HG02571 (cell line): Measurements from ENCODE around the gene SPCS1.
"Not testable (repeated sequence)": the region's sequence is repeated elsewhere in the genome, so short reads cannot be mapped to it uniquely, and the experiment has no call there.

ENCODE experiments used
- ATAC-seq: cut with Tn5 transposase; IDR thresholded peaks from one replicate; pipeline ENCODE4 v1.9.1; 2021; ENCODE audit warnings: mild to moderate bottlenecking, moderate library complexity; ENCODE audit not compliant: unreplicated experiment

SPCS1 gene

DNA sequence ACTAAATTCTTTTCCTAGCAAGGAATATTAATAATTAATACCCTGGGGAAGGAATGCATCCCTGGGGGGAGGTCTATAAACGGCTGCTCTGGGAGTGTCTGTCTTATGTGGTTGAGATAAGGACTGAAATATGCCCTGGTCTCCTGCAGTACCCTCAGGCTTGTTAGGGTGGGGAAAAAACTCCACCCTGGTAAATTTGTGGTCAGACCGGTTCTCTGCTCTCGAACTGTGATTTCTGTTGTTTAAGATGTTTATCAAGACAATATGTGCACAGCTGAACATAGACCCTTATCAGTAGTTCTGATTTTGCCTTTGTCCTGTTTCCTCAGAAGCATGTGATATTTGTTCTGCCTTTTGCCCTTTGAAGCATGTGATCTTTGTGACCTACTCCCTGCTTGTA is 22.8 kb downstream of the SPCS1 start:
- not testable (repeated sequence) for ATAC-seq

- ATAC-seq: no peak
Measured at GRCh38 chr3:52730681-52731080, 24.8 kb downstream of the SPCS1 start.

GRCh38 chr3:52731590-52731989 is 25.7 kb downstream of the SPCS1 start:
- ATAC-seq: no peak

DNA sequence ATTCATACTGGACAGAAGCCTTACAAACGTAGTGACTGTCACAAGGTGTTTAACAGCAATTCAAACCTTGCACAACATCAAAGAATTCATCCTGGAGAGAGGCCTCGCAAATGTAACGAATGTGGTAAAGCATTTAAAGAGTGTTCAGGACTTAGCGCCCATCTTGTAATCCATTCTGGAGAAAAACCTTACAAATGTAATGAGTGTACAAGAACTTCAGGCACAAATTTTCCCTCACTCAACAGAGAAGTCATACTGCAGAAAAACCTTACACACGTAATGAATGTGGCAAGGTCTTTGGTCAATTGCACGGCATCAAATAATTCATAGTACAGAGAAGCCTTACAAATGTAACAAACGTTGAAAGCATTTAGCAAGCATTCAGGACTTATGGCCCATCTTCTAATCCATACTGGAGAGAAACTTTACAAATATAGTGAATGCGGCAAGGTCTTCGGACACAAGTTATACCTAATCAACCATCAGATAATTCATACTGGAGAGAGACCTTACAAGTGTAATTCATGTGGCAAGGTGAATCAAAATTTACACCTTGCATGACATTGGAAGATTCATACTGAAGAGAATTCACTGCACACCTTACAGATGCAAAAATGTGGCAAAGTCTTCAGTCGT is 27.5 kb downstream of the SPCS1 start:
- no peak for ATAC-seq

DNA sequence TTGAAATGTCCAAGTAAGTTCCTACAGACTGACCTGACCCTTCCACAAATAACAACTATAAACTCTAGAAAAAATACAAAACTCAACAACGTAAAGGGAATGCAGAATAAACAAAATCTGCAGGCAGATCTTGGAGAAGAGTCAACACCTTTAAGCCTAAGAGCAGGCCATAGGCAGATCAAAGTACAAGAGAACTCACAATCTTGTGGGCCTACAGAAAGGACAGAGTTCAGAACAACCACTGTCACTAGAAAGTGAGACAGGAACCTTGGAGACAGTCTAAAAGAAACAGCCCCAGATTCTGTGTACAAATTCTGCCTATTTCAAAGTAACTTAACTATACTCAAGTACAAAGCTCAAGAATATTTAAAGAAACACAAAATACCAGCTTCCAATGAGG is 33.8 kb downstream of the SPCS1 start:
- no peak for ATAC-seq

GRCh38 chr3:52742418-52743041 is 36.6 kb downstream of the SPCS1 start:
- ATAC-seq: no peak

DNA sequence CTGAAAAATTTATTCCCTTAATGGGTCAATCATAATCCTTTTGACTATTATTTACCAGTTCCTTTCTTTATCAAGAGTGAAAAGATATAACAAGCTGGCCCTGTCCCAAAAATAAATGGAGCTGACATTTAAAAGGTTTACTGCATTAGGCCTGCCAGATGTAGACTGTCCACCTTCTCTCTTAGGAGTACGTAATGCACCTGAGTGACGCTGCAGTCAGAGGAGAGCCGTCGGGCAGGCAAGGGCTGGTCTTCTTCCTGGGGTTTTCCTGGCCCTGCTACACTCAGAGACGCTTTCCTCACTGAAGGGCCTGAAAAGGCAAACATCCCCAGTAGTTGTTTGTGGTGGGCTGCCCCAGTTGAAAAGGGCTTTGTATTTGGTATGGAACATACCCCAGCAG is 37.2 kb downstream of the SPCS1 start:
- ATAC-seq: no peak

GRCh38 chr3:52743721-52744120 is 37.8 kb downstream of the SPCS1 start:
- ATAC-seq: no peak

- ATAC-seq: no peak
Measured at GRCh38 chr3:52752045-52752660, 46.2 kb downstream of the SPCS1 start.

- ATAC-seq: no peak
Measured at GRCh38 chr3:52754373-52754772, 48.5 kb downstream of the SPCS1 start.

- no peak for ATAC-seq
Measured at GRCh38 chr3:52756141-52756540, 50.2 kb downstream of the SPCS1 start.
